NCI-H2196 treated with DMSO at 0.1 percent for 48 hours (cell line): Measurements from ENCODE around the gene RALB.
A peak's percentile ranks its signal among the peaks of the same experiment; 100 is the strongest.
"Not testable (repeated sequence)": the region's sequence is repeated elsewhere in the genome, so short reads cannot be mapped to it uniquely, and the experiment has no call there.

ENCODE experiments used
- DNase-seq: peaks from one replicate; lab custom pipeline; 2025; ENCODE audit not compliant: unreplicated experiment; lab: John Stamatoyannopoulos, UW

RALB gene

GRCh38 chr2:120291401-120292311, 39.0 kb downstream of the RALB start:
- no peak for DNase-seq

- DNase-seq: no peak
Measured at GRCh38 chr2:120293096-120294007, 40.7 kb downstream of the RALB start.

- no peak for DNase-seq
Measured at GRCh38 chr2:120294008-120294340, 41.3 kb downstream of the RALB start.

DNA sequence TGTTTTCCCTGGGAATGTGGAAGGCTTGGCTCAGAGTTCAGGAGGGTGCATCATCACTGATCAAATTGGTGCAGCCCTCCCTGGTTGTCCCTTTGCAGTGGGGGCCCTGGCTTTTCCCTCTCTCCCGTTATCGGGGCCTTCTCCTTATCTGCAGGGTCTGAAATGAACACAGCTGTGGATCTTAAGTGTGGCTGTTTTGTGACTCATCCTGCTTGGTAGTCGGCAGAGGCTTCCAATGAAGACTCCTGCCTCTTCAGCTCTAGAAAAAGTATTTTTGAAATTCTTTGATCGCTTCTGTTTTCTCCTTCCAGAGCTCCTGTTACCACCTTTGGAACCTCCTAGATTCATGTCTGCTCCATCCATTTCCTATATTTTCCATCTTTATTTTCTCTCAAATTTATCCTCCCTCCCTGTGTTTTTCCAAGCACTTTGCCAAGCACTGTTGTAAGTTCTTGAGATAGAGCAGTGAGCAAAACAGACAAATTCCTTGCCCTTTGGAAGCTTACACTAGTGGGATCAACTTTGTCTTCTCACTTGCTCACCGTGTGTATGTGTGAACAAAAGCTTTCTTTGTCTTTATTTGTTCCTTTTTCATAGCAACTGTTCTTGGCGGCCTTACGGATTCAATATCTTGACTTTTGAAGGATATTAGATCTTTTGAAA, 45.7 kb downstream of the RALB start:
- no peak for DNase-seq

DNA sequence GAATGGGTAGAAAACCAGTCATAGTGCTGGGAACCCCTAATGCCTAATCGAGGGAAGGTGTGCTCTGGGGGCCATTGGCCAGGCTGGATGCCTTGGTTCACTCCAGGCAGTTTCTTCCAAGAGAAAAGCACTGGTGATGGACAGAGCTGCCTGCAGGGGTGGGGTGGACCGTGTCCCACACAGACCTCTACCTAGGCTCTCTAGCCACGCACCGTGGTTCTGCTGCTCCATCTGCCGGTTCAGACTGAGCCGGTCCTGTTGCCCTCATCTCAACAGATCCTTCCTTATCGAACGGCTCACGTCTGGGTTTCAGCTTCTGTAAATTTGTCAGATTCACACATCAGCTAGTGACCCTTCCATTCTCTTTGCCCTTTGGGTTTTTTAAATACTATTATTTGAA, 46.4 kb downstream of the RALB start:
- DNase-seq: no peak

GRCh38 chr2:120299561-120299960, 46.9 kb downstream of the RALB start:
- no peak for DNase-seq

DNA sequence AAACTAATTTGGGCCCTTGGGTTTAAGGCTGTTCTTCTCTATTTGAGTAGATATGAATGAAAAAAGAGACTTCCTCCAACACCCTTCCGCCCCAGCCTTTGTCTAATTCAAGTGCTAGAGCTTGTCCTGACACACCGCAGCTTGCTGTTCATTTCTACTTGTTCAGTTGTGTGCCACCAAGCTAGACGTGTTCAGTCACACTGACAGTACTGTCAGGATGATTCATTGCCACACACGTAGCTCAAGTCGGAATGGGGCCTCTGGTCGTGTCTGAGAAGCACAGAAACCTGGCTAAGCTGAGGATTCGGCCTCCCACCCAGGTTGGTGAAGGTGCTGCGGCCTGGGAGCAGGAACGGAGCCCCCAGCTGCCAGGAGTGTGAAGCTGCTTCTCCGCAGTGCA, 47.7 kb downstream of the RALB start:
- DNase-seq: no peak

GRCh38 chr2:120301284-120301683, 48.6 kb downstream of the RALB start:
- DNase-seq: no peak

- no peak for DNase-seq
Measured at GRCh38 chr2:120302301-120302700, 49.6 kb downstream of the RALB start.

DNA sequence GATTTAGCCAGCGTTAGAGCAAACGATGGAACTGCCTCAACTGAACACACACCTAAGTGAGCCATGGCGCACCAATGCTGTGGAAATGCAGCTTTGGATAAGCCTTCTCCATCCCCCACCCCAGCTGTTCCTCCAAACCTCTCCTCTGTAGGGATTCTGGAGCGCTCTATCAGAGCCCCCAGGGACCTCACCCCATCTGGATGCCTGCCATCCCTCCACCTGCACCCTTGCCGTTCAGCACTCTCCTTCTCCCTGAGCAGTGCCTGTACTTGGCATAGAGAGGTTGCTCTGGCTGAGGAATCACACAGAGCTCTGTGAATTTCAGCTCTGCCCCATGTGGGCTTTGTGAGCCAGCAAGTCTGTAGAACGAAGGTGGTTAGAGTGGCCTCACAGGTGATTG, 50.5 kb downstream of the RALB start:
- no peak for DNase-seq

GRCh38 chr2:120305296-120305695, 52.6 kb downstream of the RALB start:
- no peak for DNase-seq

GRCh38 chr2:120305937-120306490, 53.4 kb downstream of the RALB start:
- DNase-seq: no peak

DNA sequence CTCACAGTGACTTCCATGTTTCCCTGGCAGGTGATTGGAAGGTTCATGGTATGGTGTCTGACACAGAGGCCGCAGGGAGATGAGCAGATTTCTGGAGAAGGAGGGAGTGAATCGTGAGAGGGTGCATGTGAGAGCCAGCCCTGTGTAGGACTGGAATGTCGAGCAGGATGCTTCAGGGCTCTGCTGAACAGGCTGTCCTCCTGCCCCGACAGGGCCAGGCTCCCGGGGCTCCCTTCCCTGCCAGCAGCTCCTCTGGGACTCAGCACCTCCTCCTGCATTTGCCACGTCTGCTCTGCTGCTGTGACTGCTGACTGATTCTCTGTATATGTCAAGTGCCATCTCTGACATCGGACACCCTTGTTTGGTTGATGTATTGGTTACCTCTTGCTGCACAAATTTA, 54.8 kb downstream of the RALB start:
- DNase-seq: no peak

- no peak for DNase-seq
Measured at GRCh38 chr2:120308038-120308910, 55.6 kb downstream of the RALB start.

DNA sequence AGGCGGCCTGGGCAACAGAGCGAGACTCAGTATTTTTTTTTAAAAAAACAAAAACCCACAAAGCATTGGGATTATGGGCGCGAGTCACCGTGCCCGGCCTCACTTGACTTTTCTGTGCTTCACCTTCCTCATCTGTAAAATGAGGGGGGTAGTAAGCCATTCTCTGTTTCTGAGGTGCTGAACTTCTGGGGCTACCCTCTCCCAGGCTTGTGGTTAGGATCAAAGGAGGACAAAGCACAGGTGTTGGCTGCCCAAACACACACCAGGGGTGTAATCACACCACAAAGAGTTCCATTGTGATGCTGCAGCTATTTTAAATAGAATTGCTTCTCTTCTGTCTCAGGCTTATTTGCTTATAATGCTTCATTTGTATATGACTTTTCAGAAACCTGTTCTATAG, 57.5 kb downstream of the RALB start:
- no peak for DNase-seq

- DNase-seq: not testable (repeated sequence)
Measured at GRCh38 chr2:120310841-120311240, 58.2 kb downstream of the RALB start.

GRCh38 chr2:120312076-120312475, 59.4 kb downstream of the RALB start:
- DNase-seq: no peak

GRCh38 chr2:120312860-120313694, 60.4 kb downstream of the RALB start:
- DNase-seq: peak; percentile 81
